ENCODE data around the gene PIGM.

Gene PIGM

GRCh38 chr1:159990005-159990404 is 41.8 kb downstream of the PIGM start:
- in situ Hi-C loops (cut with HindIII; ENCODE audit: low sequenced_read_pairs), result no loop called here

- in situ Hi-C loops (cut with HindIII; ENCODE audit: low sequenced_read_pairs), result no loop called here
Observed at GRCh38 chr1:159989581-159989980, 42.2 kb downstream of the PIGM start.

- in situ Hi-C loops (cut with HindIII; ENCODE audit: low sequenced_read_pairs), result no loop called here
Observed at GRCh38 chr1:159988006-159988405, 43.8 kb downstream of the PIGM start.

- in situ Hi-C loops (cut with HindIII; ENCODE audit: low sequenced_read_pairs), result no loop called here
Observed at GRCh38 chr1:159987186-159987585, 44.6 kb downstream of the PIGM start.

- in situ Hi-C loops (cut with HindIII; ENCODE audit: low sequenced_read_pairs), result no loop called here
Observed at GRCh38 chr1:159986531-159986930, 45.3 kb downstream of the PIGM start.

- in situ Hi-C loops (cut with HindIII; ENCODE audit: low sequenced_read_pairs), result no loop called here
Observed at GRCh38 chr1:159986093-159986492, 45.7 kb downstream of the PIGM start.

GRCh38 chr1:159985473-159985872 is 46.3 kb downstream of the PIGM start:
- in situ Hi-C loops (cut with HindIII; ENCODE audit: low sequenced_read_pairs), result no loop called here

- in situ Hi-C loops (cut with HindIII; ENCODE audit: low sequenced_read_pairs), result no loop called here
Observed at GRCh38 chr1:159983681-159984080, 48.1 kb downstream of the PIGM start.

GRCh38 chr1:159982280-159982679 is 49.5 kb downstream of the PIGM start:
- in situ Hi-C loops (cut with HindIII; ENCODE audit: low sequenced_read_pairs), result no loop called here

GRCh38 chr1:159981351-159982055 is 50.3 kb downstream of the PIGM start:
- in situ Hi-C loops (cut with HindIII; ENCODE audit: low sequenced_read_pairs), result no loop called here

- in situ Hi-C loops (cut with HindIII; ENCODE audit: low sequenced_read_pairs), result no loop called here
Observed at GRCh38 chr1:159980786-159981185, 51.0 kb downstream of the PIGM start.

- in situ Hi-C loops (cut with HindIII; ENCODE audit: low sequenced_read_pairs), result no loop called here
Observed at GRCh38 chr1:159980076-159980475, 51.7 kb downstream of the PIGM start.

- in situ Hi-C loops (cut with HindIII; ENCODE audit: low sequenced_read_pairs), result no loop called here
Observed at GRCh38 chr1:159979257-159979656, 52.5 kb downstream of the PIGM start.

- in situ Hi-C loops (cut with HindIII; ENCODE audit: low sequenced_read_pairs), result no loop called here
Observed at GRCh38 chr1:159978107-159978398, 53.7 kb downstream of the PIGM start.

GRCh38 chr1:159977364-159978106 is 54.3 kb downstream of the PIGM start:
- in situ Hi-C loops (cut with HindIII; ENCODE audit: low sequenced_read_pairs), result no loop called here
